Measurements from ENCODE around the gene MAPKAPK2.

The MAPKAPK2 gene

DNA sequence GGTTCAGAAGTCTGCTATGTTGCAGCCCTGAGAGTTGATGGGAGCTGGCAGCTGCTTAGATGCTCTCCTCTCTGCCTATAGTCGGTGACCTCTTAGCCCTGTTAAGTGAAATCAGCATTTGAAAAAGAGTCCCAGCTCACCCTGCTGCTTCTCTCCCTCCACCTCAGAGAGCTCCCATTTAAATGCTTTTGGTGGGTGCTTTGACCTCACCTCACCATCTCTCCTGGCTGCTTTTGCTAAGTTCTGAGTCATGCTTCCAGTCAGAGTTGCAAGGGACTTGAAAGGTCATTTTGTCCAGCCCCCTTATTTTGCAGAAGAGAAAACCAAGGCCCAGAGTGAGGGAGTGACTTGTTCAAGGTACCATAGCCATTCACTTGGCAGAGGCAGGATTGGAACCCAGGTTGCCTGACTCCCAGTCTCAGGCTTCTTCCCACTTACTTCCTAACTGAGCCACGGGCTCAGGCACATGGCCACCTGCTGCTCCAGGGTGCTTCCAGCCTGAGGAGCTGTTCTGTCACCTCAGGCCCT is 3.3 kb downstream of the MAPKAPK2 start:
- peaks cover 29% of the 10 kb centered on the region; the same call in 1 of the 2 replicates for H3K79me2 ChIP-seq (ENCODE audit: insufficient read depth, low read depth)
- H3K4me3 ChIP-seq (IDR thresholded peaks at IDR 0.05; ENCODE audit: insufficient read depth, low read depth, low read length), result no peak overlapping the region
- H3K36me3 ChIP-seq (ENCODE audit: insufficient read depth), result no peaks in the 10 kb centered on the region
- H3K4me1 ChIP-seq (ENCODE audit: low read depth, poor library complexity, severe bottlenecking), result peaks cover 35% of the 10 kb centered on the region
- no peak overlapping the region; the same call in 1 of the 2 replicates for H3K4me2 ChIP-seq
- no peak overlapping the region for H2AFZ ChIP-seq (ENCODE audit: low read depth)
- no peak overlapping the region for H3K27ac ChIP-seq
- TF ChIP-seq, protein P1, sequence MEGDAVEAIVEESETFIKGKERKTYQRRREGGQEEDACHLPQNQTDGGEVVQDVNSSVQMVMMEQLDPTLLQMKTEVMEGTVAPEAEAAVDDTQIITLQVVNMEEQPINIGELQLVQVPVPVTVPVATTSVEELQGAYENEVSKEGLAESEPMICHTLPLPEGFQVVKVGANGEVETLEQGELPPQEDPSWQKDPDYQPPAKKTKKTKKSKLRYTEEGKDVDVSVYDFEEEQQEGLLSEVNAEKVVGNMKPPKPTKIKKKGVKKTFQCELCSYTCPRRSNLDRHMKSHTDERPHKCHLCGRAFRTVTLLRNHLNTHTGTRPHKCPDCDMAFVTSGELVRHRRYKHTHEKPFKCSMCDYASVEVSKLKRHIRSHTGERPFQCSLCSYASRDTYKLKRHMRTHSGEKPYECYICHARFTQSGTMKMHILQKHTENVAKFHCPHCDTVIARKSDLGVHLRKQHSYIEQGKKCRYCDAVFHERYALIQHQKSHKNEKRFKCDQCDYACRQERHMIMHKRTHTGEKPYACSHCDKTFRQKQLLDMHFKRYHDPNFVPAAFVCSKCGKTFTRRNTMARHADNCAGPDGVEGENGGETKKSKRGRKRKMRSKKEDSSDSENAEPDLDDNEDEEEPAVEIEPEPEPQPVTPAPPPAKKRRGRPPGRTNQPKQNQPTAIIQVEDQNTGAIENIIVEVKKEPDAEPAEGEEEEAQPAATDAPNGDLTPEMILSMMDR (conservative IDR thresholded peaks at IDR 0.05; ENCODE audit: low read depth, low read length), result no peak
- H3K9ac ChIP-seq, result no peak overlapping the region
- H4K20me1 ChIP-seq (ENCODE audit: insufficient read depth), result 0 out of 2 replicates have a peak, but pooled peaks cover 3% of the 10 kb centered on the region
- H3K27me3 ChIP-seq (ENCODE audit: insufficient read depth, low read depth), result peaks cover 27% of the 10 kb centered on the region; the same call in 1 of the 2 replicates

DNA sequence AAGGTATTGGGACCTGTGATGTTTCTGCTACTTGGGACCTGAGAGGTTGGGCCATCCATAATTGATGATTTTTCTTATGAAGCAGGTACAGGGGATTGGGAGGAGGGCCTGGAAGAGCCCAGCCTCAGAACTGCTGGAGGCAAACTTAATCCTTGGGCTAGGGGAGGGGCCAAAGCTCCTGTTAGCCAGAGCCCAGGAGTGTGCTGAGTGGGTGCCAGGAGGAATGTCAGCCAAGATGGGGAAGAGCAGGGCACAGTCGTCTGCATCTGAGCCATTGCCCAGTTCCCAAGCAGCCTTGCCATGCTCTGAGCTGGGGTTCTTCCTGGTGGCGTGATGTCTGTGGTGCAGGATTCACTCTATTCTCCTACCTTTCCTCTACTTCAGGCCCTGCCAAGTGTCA is 5.8 kb downstream of the MAPKAPK2 start:
- peaks cover 15% of the 10 kb centered on the region; the same call in 1 of the 2 replicates for H3K27me3 ChIP-seq (ENCODE audit: insufficient read depth, low read depth)
- TF ChIP-seq, protein P1 (conservative IDR thresholded peaks at IDR 0.05; ENCODE audit: low read depth, low read length), result no peak
- H3K4me3 ChIP-seq (IDR thresholded peaks at IDR 0.05; ENCODE audit: insufficient read depth, low read depth, low read length), result no peak overlapping the region
- no peaks in the 10 kb centered on the region for H3K36me3 ChIP-seq (ENCODE audit: insufficient read depth)
- no peak overlapping the region for H2AFZ ChIP-seq (ENCODE audit: low read depth)
- H3K4me1 ChIP-seq (ENCODE audit: low read depth, poor library complexity, severe bottlenecking), result peaks cover 36% of the 10 kb centered on the region
- H3K79me2 ChIP-seq (ENCODE audit: insufficient read depth, low read depth), result peaks cover 29% of the 10 kb centered on the region; the same call in 1 of the 2 replicates
- H3K27ac ChIP-seq, result no peak overlapping the region
- H4K20me1 ChIP-seq (ENCODE audit: insufficient read depth), result 0 out of 2 replicates have a peak, but pooled peaks cover 3% of the 10 kb centered on the region
- H3K9ac ChIP-seq, result no peak overlapping the region
- no peak overlapping the region for H3K4me2 ChIP-seq

DNA sequence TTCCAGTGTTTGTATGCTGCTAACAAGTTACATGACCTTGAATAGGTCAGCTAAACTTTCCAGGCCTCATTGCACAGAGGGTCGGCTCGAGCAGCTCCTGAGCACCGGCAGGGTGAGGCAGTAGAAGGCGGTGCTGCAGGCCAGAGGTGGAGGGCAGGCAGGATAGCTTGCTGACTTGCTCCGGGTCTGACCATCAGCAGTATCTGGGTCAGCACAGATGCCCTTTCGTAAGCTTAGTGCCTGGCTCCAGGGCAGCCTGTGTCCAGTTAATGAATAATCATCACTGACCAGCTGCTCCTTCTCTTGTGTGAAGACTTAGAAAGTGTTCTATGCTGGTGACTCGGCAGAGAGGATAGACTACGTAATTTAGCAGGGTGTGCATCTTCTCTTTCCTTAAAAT is 6.9 kb downstream of the MAPKAPK2 start:
- Histone ChIP-seq H3K27ac (no peak overlapping the region), H3K4me3 (IDR thresholded peaks at IDR 0.05; ENCODE audit: insufficient read depth, low read depth, low read length) (no peak overlapping the region), H3K9ac (no peak overlapping the region), H3K4me1 (ENCODE audit: low read depth, poor library complexity, severe bottlenecking) (peaks cover 41% of the 10 kb centered on the region), H3K36me3 (ENCODE audit: insufficient read depth) (no peaks in the 10 kb centered on the region), H4K20me1 (ENCODE audit: insufficient read depth) (0 out of 2 replicates have a peak, but pooled peaks cover 3% of the 10 kb centered on the region), H3K27me3 (ENCODE audit: insufficient read depth, low read depth) (peaks cover 9% of the 10 kb centered on the region; the same call in 1 of the 2 replicates), H3K79me2 (ENCODE audit: insufficient read depth, low read depth) (peaks cover 27% of the 10 kb centered on the region; the same call in 1 of the 2 replicates), H3K4me2 (no peak overlapping the region), H2AFZ (ENCODE audit: low read depth) (no peak overlapping the region)
- TF ChIP-seq, protein P1 (conservative IDR thresholded peaks at IDR 0.05; ENCODE audit: low read depth, low read length), result no peak

DNA sequence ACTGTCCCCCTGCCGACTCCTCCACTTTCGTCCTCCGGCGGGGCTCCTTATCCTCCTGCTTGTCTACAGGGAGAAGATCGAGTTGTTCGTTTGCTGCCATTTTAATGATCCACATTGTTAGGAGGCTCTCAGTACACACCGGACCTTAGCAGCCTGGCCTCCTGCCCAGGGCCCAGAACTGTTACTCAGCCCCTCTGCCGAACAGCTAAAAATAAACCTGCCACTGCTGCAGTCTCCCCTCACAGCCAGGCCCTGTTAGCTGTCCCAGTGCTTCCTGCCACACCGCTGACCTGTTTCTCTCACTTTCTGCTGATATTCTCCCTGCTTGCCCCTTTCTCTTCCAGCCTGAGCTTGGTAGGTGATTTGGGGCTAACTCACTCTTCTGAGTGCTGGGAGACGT is 8.3 kb downstream of the MAPKAPK2 start:
- H3K4me2 ChIP-seq, result no peak overlapping the region
- H2AFZ ChIP-seq (ENCODE audit: low read depth), result no peak overlapping the region

More for the DNA sequence above, 8.3 kb downstream of the MAPKAPK2 start:
- no peaks in the 10 kb centered on the region; the same call in 1 of the 2 replicates for H3K27me3 ChIP-seq (ENCODE audit: insufficient read depth, low read depth)
- no peaks in the 10 kb centered on the region for H3K36me3 ChIP-seq (ENCODE audit: insufficient read depth)
- H3K79me2 ChIP-seq (ENCODE audit: insufficient read depth, low read depth), result peaks cover 28% of the 10 kb centered on the region; the same call in 1 of the 2 replicates
- no peak overlapping the region for H3K9ac ChIP-seq
- no peaks in the 10 kb centered on the region for H4K20me1 ChIP-seq (ENCODE audit: insufficient read depth)
- no peak overlapping the region for H3K4me3 ChIP-seq (IDR thresholded peaks at IDR 0.05; ENCODE audit: insufficient read depth, low read depth, low read length)
- peaks cover 39% of the 10 kb centered on the region for H3K4me1 ChIP-seq (ENCODE audit: low read depth, poor library complexity, severe bottlenecking)
- TF ChIP-seq, protein P1 (conservative IDR thresholded peaks at IDR 0.05; ENCODE audit: low read depth, low read length), result no peak
- no peak overlapping the region for H3K27ac ChIP-seq

Measured in KMS-11 (cell line).